NCI-H2107 (cell line): Measurements from ENCODE around the gene SUCLA2.
"Not testable (repeated sequence)": the region's sequence is repeated elsewhere in the genome, so short reads cannot be mapped to it uniquely, and the experiment has no call there.

ENCODE experiments used
- DNase-seq: peaks from one replicate; lab custom pipeline; 2025; lab: John Stamatoyannopoulos, UW

SUCLA2 gene

DNA sequence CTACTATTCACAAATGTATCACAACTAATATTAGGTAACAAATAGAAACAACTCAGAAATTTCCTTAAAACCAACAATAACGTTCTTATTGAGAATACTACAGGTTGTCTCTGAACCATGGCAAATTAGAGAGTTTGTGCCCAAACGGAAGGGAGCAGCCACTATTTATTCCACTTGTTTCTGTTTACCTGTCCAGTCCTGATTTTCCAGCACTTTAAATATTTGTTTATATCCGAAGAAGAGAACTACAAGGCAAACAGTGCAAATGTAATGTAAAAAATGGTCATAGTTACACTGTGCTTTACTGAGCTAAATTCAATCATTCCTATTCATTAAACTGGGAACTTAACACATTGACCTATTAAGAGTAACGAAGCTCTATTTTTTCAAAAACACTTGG lies 9.2 kb downstream of the SUCLA2 start:
- no peak for DNase-seq

DNA sequence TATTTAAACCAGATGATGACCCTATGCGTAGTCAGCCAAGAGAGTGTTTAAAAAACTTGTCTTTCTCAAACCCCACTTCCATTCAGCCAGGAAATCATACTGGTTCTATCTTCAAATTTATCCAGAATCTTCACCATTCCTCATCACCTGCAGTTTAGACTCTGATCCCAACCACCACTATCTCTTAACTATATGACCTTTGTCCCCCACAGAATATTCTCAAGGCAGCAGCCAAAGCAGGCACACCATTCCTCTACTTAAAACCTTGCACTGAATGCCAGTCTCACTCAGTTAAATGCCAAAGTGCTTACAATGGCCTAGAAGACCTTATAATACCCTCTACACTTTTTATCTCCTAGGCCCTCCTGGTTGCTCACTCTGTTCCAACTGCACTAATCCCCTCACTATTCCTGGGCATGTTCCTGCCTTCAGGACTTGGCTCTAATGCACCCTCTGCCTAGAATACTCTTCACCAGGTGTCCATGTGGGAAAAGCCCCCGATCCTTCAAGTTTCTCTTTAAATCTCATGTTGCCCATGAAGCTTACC lies 10.1 kb downstream of the SUCLA2 start:
- no peak for DNase-seq

DNA sequence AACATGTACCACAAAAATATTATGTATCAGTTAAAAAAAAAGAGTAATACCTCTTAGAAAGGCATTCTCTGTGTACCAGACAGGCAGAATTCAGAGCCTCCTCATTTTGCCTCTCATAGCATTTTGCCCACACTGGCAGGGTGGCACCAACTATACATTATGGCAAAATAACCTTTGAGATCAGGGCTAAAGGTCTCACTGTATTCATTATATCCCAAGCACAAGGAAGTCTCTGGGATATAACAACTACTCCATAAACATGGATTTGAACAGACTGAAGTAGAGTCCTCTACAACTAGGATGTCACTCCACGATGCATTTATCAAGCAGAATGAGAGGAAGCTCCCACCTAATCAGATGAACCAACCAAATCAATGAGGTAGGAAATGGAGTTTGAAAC lies 10.6 kb downstream of the SUCLA2 start:
- no peak for DNase-seq

DNA sequence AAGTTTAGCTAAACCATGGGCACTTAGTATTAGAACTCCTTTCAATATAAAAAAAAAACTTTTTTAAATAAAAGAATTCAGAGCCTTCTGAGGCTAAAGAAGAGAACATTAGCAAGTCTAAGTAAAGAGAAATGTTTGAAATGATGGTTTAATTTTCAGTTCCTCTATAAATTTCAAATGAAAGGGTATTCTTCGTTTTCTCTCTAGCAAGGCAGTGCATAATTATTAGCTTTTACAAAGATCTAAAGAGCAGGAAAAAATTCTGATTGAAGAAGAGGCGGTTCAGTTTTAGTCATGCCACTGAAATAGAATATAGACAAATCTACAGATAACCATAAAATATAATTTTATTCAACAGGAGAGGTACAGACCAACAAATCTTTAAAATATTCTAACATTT lies 18.0 kb downstream of the SUCLA2 start:
- DNase-seq: no peak

DNA sequence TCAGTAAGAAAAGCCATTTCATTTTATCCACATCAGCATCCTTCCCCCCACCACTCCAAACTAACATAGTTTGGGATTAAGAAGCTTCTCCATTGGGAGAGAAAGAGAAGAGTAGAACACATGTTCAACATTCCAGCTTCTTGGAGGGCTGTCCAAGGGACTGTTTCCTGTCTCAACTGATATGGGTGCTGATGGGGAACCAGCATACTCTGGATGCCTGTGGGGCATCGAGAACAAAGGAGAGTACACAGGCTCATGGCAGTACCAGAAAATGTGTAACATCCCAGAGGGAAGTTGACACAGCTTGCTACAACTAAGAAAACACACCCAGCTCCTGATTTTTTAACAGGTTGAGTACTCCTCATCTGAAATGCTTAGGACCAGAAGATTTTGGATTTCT lies 24.7 kb downstream of the SUCLA2 start:
- DNase-seq: no peak

DNA sequence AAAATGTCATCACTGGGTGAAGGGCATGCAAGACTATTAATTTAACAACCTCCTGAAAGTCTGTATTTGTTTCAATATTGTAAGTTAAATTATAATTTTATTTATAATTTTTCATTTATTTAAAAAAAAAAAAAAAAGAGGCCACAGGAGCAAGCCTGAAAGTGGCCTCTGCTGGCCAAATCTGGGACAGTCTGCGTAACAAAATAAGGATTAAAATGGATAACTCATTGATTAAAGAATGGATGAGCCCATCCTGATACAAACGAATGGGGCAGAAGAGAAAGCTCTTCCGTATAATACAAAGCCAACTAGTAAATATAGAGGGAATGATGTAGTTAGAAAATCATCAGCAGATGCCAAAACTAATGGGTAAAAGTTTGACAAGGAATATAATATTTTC lies 36.2 kb downstream of the SUCLA2 start:
- DNase-seq: no peak

DNA sequence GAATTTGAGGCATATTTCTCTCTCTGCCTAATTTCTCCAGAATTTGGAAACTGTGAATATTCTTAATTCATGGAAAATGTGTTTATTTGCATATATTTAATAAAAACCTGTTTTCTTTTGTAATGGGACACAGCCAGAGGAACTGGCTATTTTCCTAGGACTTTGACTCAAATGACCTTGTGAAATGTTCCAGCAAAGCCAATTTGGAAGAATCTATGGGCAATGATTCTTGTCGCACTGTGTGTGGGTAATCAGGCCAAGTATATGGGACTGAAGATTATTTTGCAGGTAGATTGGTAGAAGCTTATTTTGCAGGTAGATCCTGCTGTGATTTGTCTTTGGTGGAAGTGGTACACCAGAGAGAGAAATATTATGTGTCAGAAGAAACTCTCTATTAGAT lies 38.8 kb downstream of the SUCLA2 start:
- DNase-seq: no peak

DNA sequence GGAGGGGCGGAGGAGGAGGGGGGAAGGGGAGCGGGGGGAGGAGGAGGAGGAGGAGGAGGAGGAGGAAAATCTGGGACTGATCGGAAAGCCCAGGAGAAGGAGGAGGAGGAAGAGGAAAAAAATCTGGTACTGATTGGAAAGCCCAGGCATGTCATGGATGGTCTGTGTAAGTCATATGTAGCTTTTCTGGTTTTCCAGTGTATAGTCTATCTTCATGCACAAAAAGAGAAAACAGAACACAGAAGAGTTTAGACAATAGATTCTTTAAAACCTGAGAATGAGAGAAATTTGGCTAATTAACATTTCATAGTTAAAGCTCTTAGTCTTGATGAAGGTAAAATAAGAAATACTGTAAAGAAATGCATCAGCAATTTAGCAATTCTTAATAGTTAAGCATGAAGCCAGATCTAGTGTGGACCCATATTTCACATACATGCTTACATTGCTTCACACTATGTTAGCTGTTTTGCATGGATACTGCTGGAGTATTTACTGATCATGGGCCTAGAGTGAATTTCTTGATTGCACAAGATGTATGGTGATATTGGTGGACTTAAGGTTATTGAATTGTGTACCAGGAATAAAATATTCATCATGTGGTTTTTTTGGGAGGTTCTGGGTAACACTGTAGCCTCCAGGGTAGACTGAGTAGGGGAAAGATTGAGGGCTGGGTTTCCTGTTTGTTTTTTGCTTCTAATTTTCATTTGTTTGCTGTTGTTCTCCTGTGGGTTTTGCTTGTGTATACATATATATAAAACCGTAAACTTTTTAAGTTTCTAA lies 41.4 kb downstream of the SUCLA2 start:
- no peak for DNase-seq

DNA sequence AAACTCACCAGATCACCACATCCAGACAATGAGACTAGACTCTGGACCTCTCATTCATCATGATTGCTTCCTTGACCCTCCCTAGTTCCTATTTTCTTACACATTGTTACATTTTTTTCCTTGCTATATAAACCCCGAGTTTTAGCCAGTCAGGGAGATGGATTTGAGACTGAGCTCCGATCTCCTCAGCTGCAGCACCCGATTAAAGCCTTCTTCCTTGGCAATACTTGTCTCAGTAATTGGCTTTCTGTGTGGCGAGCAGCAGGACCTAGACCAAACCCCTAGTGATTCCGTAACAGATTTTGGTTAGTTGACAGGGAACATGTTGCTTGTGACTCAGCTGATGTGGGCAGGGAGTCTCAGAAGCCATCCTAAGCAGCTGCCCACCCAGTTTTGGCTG lies 44.0 kb downstream of the SUCLA2 start:
- no peak for DNase-seq

DNA sequence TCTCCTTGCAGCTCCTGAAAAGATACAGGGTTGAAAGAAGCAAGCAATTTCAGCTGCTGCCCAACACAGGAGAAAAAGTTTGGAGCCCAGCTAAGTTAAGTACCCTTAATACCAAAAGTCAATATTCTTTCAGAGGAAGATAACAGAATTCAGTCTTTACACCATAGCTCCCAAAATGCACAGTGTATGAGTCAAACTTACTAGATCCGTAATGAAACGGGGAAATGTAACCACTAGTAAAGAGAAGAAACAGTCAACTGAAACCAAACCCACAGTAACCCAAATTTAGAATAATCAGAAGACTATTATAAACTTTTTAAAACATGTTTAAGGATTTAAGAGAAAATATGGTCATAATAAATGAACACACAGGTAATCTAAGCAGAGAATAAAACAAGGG lies 45.2 kb downstream of the SUCLA2 start:
- no peak for DNase-seq

DNA sequence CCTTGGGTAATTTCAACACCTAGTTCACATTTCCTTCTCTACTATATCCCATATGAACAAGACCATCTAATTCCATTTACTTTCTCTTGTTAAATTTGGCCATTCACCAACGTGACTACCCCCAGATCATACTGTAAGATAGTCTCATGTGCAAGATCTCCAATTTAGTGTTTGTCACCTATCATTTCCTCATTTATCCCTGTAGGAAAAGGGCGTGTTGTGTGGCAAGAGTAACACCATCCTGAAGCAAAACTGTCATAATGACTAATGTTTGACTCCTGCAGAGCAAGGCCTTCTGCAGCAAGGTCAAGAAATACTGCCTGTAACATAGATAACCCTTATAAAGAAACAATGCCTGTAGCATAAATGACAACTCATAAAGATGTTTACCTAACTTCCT lies 51.3 kb downstream of the SUCLA2 start:
- no peak for DNase-seq

DNA sequence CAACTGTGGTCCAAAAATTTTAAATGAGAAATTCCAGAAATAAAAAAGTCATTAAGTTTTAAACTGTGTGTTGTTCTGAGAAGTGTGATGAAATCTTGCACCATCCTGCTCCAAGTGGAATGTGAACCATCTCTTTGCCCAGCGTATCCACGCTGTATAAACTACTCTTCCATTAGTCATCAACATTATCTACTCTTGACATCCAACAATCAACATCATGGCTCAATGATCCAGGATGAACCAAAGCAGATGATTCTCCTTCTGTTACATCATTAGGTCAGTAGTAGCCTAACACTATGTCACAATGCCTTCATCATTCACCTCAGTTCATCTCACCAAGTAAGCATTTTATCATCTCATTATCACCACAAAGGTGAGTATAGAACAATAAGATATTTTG lies 55.3 kb downstream of the SUCLA2 start:
- no peak for DNase-seq

DNA sequence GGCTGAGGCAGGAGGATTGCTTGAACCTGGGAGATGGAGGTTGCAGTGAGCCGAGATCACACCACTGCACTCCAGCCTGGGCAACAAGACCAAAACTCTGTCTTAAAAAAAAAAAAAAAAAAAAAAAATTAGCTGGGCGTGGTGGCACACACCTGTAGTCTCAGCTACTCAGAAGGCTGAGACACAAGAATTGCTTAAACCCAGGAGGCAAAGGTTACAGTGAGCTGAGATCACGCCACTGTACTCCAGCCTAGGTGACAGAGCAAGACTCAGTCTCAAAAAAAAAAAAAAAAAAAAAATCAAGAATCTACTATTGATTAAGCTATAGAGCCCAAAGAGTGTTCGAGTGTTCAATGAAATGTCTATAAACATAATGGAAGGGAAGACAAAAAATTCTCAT lies 55.9 kb downstream of the SUCLA2 start:
- not testable (repeated sequence) for DNase-seq

DNA sequence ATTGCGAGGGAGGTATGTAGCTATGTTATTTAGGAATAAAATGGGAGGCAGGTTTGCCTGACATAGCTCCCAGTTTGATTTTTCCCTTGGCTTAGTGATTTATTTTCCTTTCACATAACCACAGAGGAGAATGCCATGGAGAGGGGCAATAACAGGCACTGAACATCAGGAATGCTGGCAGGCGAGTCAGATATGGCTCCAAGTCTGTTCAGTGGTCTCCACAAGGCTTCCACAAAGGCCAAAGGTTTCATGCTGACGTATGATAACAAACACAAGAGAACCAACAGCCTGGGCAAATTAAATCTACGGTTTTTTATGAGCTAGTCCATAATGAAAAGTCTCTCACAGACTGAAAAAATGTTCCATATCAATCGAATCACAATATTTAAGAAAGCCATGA lies 66.7 kb downstream of the SUCLA2 start:
- no peak for DNase-seq

DNA sequence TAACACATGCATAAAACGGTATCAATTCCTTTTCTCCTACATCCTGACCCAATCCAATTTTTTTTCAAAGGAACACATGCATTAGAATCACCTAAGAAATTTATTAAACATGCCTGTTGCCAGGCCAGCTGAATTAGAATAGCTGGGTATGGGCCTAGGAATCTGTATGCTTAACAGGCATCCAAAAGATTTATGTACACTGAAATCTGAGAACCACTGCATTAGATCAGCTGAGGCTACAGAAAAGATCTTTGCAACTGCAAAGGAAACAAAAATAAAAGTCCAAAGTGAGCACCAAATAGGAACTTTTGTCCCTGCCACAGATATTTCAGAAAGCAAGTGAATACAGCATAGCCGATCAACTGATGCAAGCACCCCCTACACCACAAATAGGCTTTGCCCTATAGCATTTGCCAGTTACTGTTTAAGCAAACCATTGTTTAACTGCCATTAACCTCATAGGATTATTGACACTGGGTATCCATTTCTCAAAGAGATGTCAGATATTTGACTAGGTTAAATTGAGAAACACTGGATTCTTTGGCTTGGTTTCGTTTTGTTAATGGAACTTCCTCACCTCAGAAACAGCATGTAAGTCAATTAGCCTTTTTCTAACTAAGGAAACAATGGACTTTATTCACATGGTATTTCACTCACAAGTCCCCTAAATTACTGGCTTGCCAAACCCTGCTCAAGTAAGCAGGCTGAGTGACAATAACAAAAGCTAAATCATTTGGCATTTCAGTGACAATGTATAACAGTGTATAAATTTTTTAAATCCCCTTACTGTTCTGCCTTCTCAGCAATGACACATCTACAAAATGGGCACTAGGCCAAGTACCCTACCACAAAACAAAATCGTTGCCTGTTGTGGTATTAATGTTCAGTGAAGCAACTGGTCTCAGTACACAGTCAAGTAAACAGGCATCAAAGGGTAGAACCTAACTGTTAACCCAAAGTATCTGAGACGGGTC lies 67.8 kb downstream of the SUCLA2 start:
- peak; percentile 36 for DNase-seq

DNA sequence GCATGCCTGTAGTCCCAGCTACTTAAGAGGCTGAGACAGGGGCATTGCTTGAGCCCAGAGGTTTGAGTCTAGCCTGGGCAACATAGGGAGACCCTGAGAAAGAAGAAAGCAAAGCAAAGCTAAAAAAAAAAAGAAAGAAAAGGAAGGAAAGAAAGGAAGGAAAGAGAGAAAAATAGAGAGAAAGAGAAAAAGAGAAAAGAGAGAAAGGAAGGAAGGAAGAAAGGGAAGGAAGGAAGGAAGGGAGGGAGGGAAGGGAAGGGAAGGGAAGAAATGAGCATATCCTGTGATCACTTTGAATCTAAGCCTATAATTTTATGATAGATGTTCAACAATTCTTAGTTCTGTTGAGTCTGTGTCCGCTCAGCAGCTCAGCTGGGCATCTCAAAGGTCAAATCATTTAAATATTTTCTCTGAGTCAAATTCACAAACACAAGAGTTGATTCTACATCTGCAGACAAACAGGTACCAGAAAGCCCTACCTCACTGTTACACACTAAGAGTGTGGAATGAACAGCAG lies 70.4 kb downstream of the SUCLA2 start:
- DNase-seq: no peak

DNA sequence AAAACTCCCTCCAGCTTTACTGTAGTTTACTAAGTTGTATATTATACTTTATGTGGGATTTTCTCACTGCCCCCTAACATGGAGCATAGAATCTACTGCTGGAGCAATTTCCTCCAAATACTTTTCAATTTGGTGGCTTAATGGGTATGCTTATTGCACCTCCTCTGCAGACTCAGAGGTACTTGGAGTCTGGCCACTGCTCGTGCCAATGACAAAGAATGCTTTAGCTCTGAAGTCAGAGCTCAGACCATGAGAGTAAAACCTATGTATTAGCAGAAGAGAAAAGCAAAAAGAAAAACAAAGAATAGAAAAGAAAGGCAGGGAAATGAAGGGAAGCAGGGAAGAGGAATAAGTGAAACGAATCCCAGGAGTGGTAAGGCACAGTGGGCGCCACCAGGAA lies 71.9 kb downstream of the SUCLA2 start:
- DNase-seq: no peak

DNA sequence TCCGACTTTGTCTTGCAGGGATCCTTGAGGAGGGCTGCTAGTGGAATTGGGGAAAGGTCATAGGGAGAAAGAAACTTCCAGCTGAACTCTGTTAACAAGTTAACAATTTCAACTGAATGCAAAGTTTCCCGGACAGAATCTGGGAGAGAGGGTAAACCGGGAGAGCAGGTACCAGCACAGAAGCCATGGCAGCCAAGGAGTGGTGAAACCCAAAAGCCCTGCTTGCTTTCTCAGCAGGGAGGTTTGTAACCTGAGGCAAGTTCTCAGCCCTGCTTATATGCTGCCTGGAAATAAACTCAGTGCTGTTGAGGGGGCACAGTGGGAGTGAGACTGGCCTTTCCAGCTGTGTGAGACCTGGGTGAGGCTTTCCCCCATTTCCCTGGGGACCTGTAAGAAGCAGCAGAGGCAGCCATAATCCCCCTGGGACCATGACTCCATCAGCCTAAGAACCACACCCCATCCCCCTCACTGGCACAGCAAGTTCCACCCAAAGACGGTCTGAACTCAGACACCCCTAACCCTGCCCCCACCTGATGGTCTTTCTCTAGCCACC lies 84.0 kb downstream of the SUCLA2 start:
- DNase-seq: no peak

DNA sequence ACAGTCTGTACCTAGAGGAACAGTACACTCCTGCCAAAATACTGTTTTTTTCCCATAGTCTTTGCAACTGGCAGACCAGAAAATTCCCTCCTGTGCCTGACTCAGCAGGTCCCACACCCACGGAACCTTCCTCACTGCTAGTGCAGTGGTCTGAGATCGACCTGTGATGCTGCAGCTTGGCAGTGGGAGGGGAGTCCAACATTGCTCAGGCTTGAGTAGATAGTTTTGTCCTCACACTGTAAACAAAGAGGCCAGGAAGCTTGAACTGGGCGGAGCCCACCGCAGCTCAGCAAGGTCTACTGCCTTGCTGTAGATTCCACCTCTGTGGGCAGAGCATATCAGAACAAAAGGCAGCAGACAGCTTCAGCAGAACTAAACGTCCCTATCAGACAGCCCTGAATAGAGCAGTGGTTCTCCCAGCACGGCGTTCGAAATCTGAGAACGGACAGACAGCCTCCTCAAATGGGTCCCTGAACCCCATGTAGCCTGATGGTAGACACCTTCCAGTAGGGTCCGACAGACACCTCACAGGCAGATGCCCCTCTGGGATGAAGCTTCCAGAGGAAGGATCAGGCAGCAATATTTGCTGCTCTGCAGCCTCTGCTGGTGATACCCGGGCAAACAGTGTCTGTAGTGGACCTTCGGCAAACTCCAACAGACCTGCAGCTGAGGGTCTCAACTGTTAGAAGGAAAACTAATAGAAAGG lies 92.7 kb downstream of the SUCLA2 start:
- DNase-seq: no peak

DNA sequence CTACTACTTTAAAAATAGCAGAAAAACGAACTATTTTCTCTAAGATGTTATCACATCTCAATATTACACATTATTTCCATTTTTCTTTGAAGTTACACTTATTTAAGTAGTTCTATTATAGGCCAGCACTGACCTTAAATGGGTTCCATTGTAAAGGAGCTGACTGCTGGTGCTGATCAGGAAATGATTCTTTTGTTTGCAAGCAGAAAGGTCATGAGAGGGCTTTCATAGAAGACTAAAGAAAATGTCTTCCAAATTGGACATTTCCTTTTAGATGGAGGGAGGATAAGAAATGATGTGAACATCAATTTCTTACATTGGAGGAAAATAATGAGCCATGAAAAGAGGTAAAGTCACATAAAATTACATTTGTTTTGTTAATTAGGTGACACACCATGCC lies 96.2 kb downstream of the SUCLA2 start:
- DNase-seq: no peak

DNA sequence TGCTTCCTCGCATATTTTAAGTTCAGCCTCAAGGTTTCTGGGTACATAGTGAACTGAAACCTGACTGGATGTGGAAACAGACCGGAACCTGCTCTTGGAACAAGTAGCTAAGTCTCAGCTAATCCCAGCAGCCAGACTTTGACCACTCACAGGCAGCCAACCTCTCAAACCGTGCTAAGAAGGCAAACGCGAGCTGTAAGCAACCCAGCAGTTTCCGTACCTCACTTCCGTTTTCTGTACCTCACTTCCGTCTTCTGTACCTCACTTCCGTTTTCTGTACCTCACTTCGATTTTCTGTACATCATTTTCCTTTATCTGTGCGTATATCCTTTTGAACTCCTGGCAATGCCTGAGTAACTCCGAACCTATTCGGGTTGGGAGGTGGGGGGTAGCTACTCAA lies 96.8 kb downstream of the SUCLA2 start:
- DNase-seq: no peak

DNA sequence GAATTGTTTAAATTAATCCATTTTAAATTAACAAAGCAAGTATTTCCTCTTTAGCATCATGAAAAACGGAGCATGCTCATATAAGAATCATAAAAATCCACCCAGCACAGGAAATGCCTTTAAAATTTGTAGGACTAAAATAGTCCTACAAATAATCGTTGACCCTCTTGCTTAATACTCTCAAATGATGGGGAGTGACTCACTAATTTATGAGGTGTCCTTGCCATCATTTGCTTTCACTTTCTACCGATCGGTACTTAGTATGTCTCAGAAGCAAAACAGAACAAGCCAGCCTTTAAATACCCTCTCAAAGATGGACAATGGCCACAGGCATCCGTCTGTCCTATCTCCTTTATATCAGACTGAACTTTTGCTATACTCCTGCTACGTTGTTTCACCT lies 97.2 kb downstream of the SUCLA2 start:
- no peak for DNase-seq
